ENCODE results near the gene ALDH2. TPM values are rescaled to one million over a fixed set of nuclear protein-coding genes. Genes with fewer than 3 reads are reported as not detected.
"Not testable (repeated sequence)": the region's sequence is repeated elsewhere in the genome, so short reads cannot be mapped to it uniquely, and the experiment has no call there.

The ALDH2 gene
- total RNA-seq, 3 donors from 2014 or later = 1.6 to 2.7 (median 2.7) TPM

GRCh38 chr12:111789779-111790178, 23.0 kb downstream of the ALDH2 start:
- Mint-ChIP-seq H3K4me1 (ENCODE audit: low read depth) (no peaks in the 10 kb centered on the region), H3K27me3 (ENCODE audit: low read depth) (no peaks in the 10 kb centered on the region), H3K9me3 (no peaks in the 10 kb centered on the region), H3K4me3 (no peak overlapping the region), H3K36me3 (ENCODE audit: insufficient read depth) (peaks cover 3% of the 10 kb centered on the region)
- no peak for DNase-seq
- ATAC-seq = no peak

- Mint-ChIP-seq H3K36me3 (ENCODE audit: insufficient read depth) (peaks cover 3% of the 10 kb centered on the region), H3K4me1 (ENCODE audit: low read depth) (no peaks in the 10 kb centered on the region), H3K4me3 (no peak overlapping the region), H3K9me3 (no peaks in the 10 kb centered on the region), H3K27me3 (ENCODE audit: low read depth) (no peaks in the 10 kb centered on the region)
- ATAC-seq (no peak), DNase-seq (no peak)
Observed at GRCh38 chr12:111791507-111791906, 24.8 kb downstream of the ALDH2 start.

GRCh38 chr12:111792155-111792855, 25.6 kb downstream of the ALDH2 start:
- Mint-ChIP-seq H3K9me3 (no peaks in the 10 kb centered on the region), H3K36me3 (ENCODE audit: insufficient read depth) (peaks cover 3% of the 10 kb centered on the region), H3K4me1 (ENCODE audit: low read depth) (no peaks in the 10 kb centered on the region), H3K27me3 (ENCODE audit: low read depth) (no peaks in the 10 kb centered on the region), H3K4me3 (no peak overlapping the region)
- DNase-seq = no peak
- ATAC-seq = no peak

GRCh38 chr12:111792856-111793235, 26.1 kb downstream of the ALDH2 start:
- no peaks in the 10 kb centered on the region for H3K27me3 Mint-ChIP-seq (ENCODE audit: low read depth)
- DNase-seq = no peak
- ATAC-seq = no peak
- H3K4me1 Mint-ChIP-seq (ENCODE audit: low read depth) = no peaks in the 10 kb centered on the region
- no peak overlapping the region for H3K4me3 Mint-ChIP-seq
- no peaks in the 10 kb centered on the region for H3K9me3 Mint-ChIP-seq
- H3K36me3 Mint-ChIP-seq (ENCODE audit: insufficient read depth) = peaks cover 3% of the 10 kb centered on the region

GRCh38 chr12:111798182-111798581, 31.4 kb downstream of the ALDH2 start:
- Mint-ChIP-seq H3K4me3 (no peak overlapping the region), H3K27me3 (ENCODE audit: low read depth) (no peaks in the 10 kb centered on the region), H3K36me3 (ENCODE audit: insufficient read depth) (no peaks in the 10 kb centered on the region), H3K9me3 (no peaks in the 10 kb centered on the region), H3K4me1 (ENCODE audit: low read depth) (no peaks in the 10 kb centered on the region)
- no peak for DNase-seq
- ATAC-seq = no peak

- H3K4me3 Mint-ChIP-seq = no peak overlapping the region
- ATAC-seq (no peak), DNase-seq (no peak)
- no peaks in the 10 kb centered on the region for H3K4me1 Mint-ChIP-seq (ENCODE audit: low read depth)
- H3K27me3 Mint-ChIP-seq (ENCODE audit: low read depth) = no peaks in the 10 kb centered on the region
- H3K36me3 Mint-ChIP-seq (ENCODE audit: insufficient read depth) = no peaks in the 10 kb centered on the region
- no peaks in the 10 kb centered on the region for H3K9me3 Mint-ChIP-seq
Observed at GRCh38 chr12:111799758-111800157, 33.0 kb downstream of the ALDH2 start.

- Mint-ChIP-seq H3K4me3 (no peak overlapping the region), H3K27me3 (ENCODE audit: low read depth) (no peaks in the 10 kb centered on the region), H3K36me3 (ENCODE audit: insufficient read depth) (no peaks in the 10 kb centered on the region), H3K9me3 (no peaks in the 10 kb centered on the region), H3K4me1 (ENCODE audit: low read depth) (no peaks in the 10 kb centered on the region)
- no peak for ATAC-seq
- DNase-seq = no peak
Observed at GRCh38 chr12:111803038-111803626, 36.4 kb downstream of the ALDH2 start.

- Mint-ChIP-seq H3K36me3 (ENCODE audit: insufficient read depth) (no peaks in the 10 kb centered on the region), H3K4me1 (ENCODE audit: low read depth) (no peaks in the 10 kb centered on the region), H3K27me3 (ENCODE audit: low read depth) (no peaks in the 10 kb centered on the region), H3K9me3 (no peaks in the 10 kb centered on the region), H3K4me3 (no peak overlapping the region)
- ATAC-seq (no peak), DNase-seq (no peak)
Observed at GRCh38 chr12:111803851-111804250, 37.1 kb downstream of the ALDH2 start.

- no peaks in the 10 kb centered on the region for H3K4me1 Mint-ChIP-seq (ENCODE audit: low read depth)
- no peaks in the 10 kb centered on the region for H3K27me3 Mint-ChIP-seq (ENCODE audit: low read depth)
- no peaks in the 10 kb centered on the region for H3K9me3 Mint-ChIP-seq
- ATAC-seq (no peak), DNase-seq (no peak)
- H3K4me3 Mint-ChIP-seq = no peak overlapping the region
- no peaks in the 10 kb centered on the region for H3K36me3 Mint-ChIP-seq (ENCODE audit: insufficient read depth)
Observed at GRCh38 chr12:111806304-111806703, 39.6 kb downstream of the ALDH2 start.

- Mint-ChIP-seq H3K36me3 (ENCODE audit: insufficient read depth) (no peaks in the 10 kb centered on the region), H3K4me1 (ENCODE audit: low read depth) (no peaks in the 10 kb centered on the region), H3K27me3 (ENCODE audit: low read depth) (no peaks in the 10 kb centered on the region), H3K9me3 (no peaks in the 10 kb centered on the region), H3K4me3 (no peak overlapping the region)
- ATAC-seq = no peak
- no peak for DNase-seq
Observed at GRCh38 chr12:111807232-111807631, 40.5 kb downstream of the ALDH2 start.

GRCh38 chr12:111812881-111813741, 46.4 kb downstream of the ALDH2 start:
- no peak overlapping the region for H3K4me3 Mint-ChIP-seq
- H3K27me3 Mint-ChIP-seq (ENCODE audit: low read depth) = no peaks in the 10 kb centered on the region

GRCh38 chr12:111816065-111816615, 49.4 kb downstream of the ALDH2 start:
- no peak overlapping the region for H3K4me3 Mint-ChIP-seq
- ATAC-seq = no peak
- no peaks in the 10 kb centered on the region for H3K9me3 Mint-ChIP-seq
- H3K4me1 Mint-ChIP-seq (ENCODE audit: low read depth) = peaks cover 9% of the 10 kb centered on the region
- no peak for DNase-seq
- H3K27me3 Mint-ChIP-seq (ENCODE audit: low read depth) = peaks cover 5% of the 10 kb centered on the region
- H3K36me3 Mint-ChIP-seq (ENCODE audit: insufficient read depth) = no peaks in the 10 kb centered on the region

More at GRCh38 chr12:111812881-111813741, 46.4 kb downstream of the ALDH2 start:
- H3K36me3 Mint-ChIP-seq (ENCODE audit: insufficient read depth) = no peaks in the 10 kb centered on the region
- DNase-seq = peak; percentile 52
- H3K4me1 Mint-ChIP-seq (ENCODE audit: low read depth) = peaks cover 9% of the 10 kb centered on the region
- ATAC-seq = peak; percentile 89 to 94
- H3K9me3 Mint-ChIP-seq = no peaks in the 10 kb centered on the region

- not testable (repeated sequence) for DNase-seq; H3K36me3 Mint-ChIP-seq (ENCODE audit: insufficient read depth); H3K27me3 Mint-ChIP-seq (ENCODE audit: low read depth); H3K9me3 Mint-ChIP-seq; H3K4me1 Mint-ChIP-seq (ENCODE audit: low read depth); ATAC-seq; H3K4me3 Mint-ChIP-seq
Observed at GRCh38 chr12:111816898-111817297, 50.2 kb downstream of the ALDH2 start.

- ATAC-seq (no peak), DNase-seq (no peak)
- Mint-ChIP-seq H3K27me3 (ENCODE audit: low read depth) (peaks cover 12% of the 10 kb centered on the region), H3K4me1 (ENCODE audit: low read depth) (peaks cover 2% of the 10 kb centered on the region), H3K9me3 (no peaks in the 10 kb centered on the region), H3K36me3 (ENCODE audit: insufficient read depth) (no peaks in the 10 kb centered on the region), H3K4me3 (no peak overlapping the region)
Observed at GRCh38 chr12:111818340-111818739, 51.6 kb downstream of the ALDH2 start.

All from activated T-cell treated with anti-CD3 and anti-CD28 coated beads, Interleukin-2, amount 50 U/mL, for 4 hours (primary cell).